HEK293T (cell line): ENCODE results near the gene SLC36A2.

Experiments
- BHLHE40 ChIP-seq: fragments of 450-650 bp; IDR thresholded peaks from 2 replicates; pipeline ENCODE4 v1.6.1; 2016; ENCODE audit warnings: mild to moderate bottlenecking, moderate library complexity, borderline replicate concordance
- ELF4 ChIP-seq: fragments of 450-650 bp; IDR thresholded peaks from 2 replicates; pipeline ENCODE4 v1.6.1; 2017; ENCODE audit warnings: antibody characterized with exemption
- FOXA1 ChIP-seq: fragments of 450-650 bp; IDR thresholded peaks from 2 replicates; pipeline ENCODE4 v1.6.1; 2016; ENCODE audit warnings: mild to moderate bottlenecking
- FOXM1 ChIP-seq: fragments of 450-650 bp; IDR thresholded peaks from 2 replicates; pipeline ENCODE4 v1.6.1; 2017; ENCODE audit warnings: mild to moderate bottlenecking, borderline replicate concordance
- HDGF ChIP-seq: fragments of 450-650 bp; IDR thresholded peaks from 2 replicates; pipeline ENCODE4 v1.6.1; 2017; ENCODE audit warnings: antibody characterized with exemption, borderline replicate concordance
- L3MBTL2 ChIP-seq: fragments of 450-650 bp; conservative IDR thresholded peaks from 2 replicates; pipeline ENCODE4 v1.6.1; 2016; ENCODE audit warnings: mild to moderate bottlenecking
- NFRKB ChIP-seq: fragments of 450-650 bp; IDR thresholded peaks from 2 replicates; pipeline ENCODE4 v1.6.1; 2016; ENCODE audit warnings: mild to moderate bottlenecking, moderate library complexity
- PKNOX1 ChIP-seq: fragments of 450-650 bp; IDR thresholded peaks from 2 replicates; pipeline ENCODE4 v1.6.1; 2016
- SUZ12 ChIP-seq: fragments of 450-650 bp; IDR thresholded peaks from 2 replicates; pipeline ENCODE4 v1.6.1; 2016; ENCODE audit warnings: mild to moderate bottlenecking
- TARDBP ChIP-seq: fragments of 450-650 bp; IDR thresholded peaks from 2 replicates; pipeline ENCODE4 v1.6.1; 2016
- ZNF384 ChIP-seq: fragments of 450-650 bp; IDR thresholded peaks from 2 replicates; pipeline ENCODE4 v1.6.1; 2016

GRCh38 chr5:151293624-151294023 lies 53.7 kb downstream of the SLC36A2 start:
- TF ChIP-seq FOXA1 = no peak
- no peak for TF ChIP-seq ELF4
- no peak for TF ChIP-seq NFRKB
- TF ChIP-seq TARDBP = no peak
- TF ChIP-seq SUZ12 = no peak
- no peak for TF ChIP-seq FOXM1
- TF ChIP-seq BHLHE40 = no peak
- no peak for TF ChIP-seq PKNOX1
- no peak for TF ChIP-seq ZNF384
- TF ChIP-seq HDGF = no peak
- TF ChIP-seq L3MBTL2 = no peak
